GM21786 (cell line): Measurements from ENCODE around the gene EP400.
A peak's percentile ranks its signal among the peaks of the same experiment; 100 is the strongest.

Experiments
- ATAC-seq: cut with Tn5 transposase; IDR thresholded peaks from one replicate; pipeline ENCODE4 v1.9.1; 2021; ENCODE audit not compliant: unreplicated experiment

EP400 gene, protein sequence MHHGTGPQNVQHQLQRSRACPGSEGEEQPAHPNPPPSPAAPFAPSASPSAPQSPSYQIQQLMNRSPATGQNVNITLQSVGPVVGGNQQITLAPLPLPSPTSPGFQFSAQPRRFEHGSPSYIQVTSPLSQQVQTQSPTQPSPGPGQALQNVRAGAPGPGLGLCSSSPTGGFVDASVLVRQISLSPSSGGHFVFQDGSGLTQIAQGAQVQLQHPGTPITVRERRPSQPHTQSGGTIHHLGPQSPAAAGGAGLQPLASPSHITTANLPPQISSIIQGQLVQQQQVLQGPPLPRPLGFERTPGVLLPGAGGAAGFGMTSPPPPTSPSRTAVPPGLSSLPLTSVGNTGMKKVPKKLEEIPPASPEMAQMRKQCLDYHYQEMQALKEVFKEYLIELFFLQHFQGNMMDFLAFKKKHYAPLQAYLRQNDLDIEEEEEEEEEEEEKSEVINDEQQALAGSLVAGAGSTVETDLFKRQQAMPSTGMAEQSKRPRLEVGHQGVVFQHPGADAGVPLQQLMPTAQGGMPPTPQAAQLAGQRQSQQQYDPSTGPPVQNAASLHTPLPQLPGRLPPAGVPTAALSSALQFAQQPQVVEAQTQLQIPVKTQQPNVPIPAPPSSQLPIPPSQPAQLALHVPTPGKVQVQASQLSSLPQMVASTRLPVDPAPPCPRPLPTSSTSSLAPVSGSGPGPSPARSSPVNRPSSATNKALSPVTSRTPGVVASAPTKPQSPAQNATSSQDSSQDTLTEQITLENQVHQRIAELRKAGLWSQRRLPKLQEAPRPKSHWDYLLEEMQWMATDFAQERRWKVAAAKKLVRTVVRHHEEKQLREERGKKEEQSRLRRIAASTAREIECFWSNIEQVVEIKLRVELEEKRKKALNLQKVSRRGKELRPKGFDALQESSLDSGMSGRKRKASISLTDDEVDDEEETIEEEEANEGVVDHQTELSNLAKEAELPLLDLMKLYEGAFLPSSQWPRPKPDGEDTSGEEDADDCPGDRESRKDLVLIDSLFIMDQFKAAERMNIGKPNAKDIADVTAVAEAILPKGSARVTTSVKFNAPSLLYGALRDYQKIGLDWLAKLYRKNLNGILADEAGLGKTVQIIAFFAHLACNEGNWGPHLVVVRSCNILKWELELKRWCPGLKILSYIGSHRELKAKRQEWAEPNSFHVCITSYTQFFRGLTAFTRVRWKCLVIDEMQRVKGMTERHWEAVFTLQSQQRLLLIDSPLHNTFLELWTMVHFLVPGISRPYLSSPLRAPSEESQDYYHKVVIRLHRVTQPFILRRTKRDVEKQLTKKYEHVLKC (N-terminal part only)

DNA sequence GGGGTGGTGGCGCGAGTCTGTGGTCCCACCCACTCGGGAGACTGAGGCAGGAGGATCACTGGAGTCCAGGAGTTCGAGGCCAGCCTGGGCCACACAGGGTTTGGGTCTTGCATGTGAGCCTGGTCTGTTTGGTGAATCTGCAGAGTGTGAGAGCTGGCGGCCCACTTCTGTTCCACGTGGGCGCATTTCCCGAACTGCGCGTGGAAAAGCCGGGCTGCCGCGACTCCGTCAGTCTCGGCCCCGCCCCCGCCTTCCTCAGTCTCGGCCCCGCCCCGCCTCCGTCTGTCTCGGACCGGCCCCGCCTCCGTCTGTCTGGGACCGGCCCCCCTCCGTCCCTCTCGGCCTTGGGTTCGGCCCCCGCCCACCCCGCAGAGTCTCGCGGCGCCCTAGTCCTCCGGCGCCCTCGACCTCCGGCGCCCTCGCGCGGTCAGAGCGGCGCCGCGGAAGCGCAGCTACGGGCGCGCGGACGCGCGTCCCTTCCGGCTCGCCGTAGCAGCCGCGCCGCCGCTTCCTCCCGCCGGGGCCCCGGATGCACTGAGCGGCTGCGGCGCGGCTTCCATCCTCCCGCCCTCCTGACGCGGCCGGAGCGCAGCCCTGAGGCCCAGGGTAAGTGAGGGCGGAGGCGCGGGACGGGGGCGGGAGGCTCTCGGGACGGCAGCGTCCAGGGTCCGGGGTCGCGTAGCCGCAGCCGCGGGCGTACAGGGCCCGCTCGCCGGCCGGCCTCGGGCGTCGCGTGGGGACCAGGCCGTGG lies at the start of gene EP400:
EP400 (plus strand) TSS at position 512 of the 751 bp plus-strand sequence. CDS start 10,678 bp downstream, outside the sequence.
- ATAC-seq = peak; percentile 76

DNA sequence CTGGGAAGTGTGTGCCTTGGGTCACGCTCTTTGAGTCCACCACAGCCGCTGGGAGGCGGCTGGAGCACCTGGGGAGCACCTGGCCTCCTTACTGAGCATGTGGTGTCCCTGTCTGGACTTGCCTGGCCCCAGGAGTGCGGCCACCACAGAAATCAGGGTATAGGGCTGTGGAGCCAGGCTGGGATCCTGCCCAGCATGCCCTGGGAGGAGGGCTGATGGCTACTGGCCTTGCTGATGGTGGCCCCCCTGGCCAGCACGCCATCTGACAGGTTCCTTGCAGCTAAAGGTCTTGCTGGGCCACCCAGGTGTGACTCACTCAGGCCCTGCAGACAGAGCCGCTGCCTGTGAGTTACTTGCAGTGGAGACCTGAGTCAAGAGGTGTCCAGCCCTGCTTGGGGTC lies 49.3 kb upstream of the EP400 start:
- no peak for ATAC-seq

DNA sequence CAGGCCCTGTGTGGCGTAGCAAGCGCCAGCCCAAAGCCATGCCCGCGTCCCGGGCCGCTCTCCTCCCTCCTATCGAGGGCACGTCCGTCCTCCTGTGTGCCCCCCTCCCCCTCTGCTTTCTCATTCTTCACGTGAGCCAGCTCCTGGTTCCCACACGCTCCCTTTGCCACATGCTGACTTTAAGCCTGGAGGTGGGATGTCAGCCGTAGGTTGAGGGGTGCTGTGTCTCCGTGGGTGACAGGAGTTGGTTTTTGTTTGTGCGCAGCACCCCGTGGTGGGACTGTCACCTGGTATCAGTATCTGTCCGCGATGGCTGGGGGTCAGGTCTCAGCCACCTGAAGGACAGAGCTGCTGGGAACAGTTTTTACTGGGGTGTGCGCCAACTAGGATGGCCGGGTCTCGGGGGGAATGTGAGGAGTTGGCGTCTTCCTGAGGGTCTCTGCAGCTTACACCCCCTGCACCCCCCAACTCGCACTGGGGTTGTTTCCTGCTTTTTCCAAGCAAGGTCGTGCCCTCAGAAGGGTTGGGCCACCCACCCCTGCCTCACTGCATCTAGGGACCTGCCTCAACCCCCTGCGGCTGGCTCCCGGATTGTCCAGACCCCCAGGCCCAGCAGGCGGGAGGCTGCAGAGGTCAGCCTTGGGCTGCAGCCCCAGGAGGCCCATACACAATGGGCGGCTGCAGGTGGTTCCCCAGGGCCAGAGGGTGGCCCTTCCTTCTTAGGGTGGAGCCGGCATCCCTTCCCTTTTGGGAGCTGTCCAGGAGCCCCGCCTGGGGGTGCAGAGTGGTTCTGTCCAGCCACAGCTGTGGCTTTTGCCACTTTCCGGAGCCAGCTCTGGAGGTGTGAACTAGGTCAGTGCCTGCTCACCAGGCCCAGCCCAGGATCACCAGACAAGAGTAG lies 48.1 kb upstream of the EP400 start:
- ATAC-seq = no peak

DNA sequence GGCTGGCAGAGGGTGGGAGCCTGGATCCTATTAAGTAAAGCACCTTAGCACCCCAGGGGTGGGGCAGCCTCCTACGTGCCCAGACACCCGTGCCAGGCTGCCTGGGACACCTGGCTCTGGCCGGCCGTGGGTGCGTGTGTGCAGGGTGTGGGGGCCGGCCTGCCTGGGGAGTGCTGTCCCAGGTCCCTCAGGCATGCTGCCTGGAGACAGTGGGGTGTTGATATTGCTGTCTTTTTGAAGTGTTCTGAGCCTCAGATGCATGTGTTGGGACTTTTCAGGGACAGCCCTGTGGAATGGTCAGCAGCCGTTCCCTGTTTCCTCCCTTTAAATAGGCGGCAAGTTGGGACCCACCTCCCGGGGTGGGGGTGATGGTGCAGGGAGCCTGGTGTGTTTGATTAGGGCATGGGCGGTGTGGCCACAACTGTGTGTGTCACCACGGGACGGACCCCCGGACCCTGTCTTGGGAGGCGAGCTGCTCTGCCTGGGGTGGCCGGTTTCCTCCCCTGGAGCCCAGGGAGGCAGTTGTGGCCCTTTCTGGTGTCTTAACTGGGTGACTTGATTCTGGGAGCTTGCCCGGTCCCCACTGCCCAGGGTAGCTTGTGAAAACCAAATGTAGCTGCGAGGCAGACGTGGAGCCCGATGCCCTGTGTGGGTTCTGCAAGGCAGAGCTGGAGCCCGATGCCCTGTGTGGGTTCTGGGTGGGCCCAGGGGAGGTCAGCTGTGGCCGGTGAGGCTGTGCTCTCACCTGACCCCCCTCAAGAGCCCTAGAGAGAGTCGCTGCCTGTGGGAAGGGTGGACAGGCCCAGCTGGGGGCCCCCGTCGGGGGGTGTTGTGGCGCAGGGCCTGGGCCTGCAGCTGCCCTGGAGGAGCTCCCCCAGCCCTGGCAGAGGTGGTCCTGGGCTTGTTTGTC lies 47.2 kb upstream of the EP400 start:
- ATAC-seq = no peak

DNA sequence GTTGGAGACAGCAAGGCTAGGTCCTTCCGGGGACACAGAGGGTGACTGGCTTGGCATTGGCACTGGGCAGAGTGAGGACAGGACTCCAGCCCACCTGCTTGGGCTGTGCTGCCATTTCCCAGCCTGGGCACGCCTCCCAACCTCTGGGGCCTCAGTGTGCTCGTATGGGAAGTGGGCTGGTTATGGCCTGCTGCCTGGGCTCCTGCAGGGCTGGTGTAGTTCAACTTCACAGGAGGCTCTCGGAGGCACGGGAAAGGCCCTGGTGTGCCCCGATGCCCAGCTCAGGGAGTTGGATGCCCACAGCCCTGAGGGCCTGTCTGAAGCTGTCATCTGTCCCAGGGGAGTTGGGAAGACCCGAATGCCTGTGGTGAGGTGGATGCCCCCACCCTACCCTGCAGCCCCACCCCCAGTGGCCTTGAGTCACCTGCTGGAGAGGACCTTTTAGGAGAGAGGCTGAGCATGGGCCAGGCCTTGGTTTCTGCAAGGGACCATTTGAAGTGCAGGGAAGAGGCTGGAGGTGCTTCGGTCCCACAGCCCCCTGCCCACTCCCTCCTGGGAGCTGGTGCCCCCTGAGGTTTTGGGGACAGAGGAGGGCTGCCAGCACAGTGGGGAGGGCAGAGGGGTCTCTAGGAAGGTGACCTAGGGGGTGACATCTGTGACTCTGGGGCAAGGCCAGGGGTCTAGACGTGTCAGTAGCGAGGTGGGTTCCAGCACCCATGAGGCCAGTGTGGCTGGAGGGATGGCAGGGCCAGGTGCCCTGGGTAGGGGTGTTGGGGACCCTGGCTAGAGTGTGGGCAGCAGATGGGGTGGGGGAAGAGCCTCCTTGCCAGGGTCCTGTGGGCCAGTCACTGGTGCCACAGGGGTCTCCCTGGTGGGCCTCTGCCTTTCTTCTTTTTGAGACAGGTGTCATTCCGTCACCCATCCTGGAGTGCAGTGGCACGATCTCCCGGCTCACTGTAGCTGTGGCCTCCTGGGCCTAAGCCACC lies 46.2 kb upstream of the EP400 start:
- no peak for ATAC-seq

DNA sequence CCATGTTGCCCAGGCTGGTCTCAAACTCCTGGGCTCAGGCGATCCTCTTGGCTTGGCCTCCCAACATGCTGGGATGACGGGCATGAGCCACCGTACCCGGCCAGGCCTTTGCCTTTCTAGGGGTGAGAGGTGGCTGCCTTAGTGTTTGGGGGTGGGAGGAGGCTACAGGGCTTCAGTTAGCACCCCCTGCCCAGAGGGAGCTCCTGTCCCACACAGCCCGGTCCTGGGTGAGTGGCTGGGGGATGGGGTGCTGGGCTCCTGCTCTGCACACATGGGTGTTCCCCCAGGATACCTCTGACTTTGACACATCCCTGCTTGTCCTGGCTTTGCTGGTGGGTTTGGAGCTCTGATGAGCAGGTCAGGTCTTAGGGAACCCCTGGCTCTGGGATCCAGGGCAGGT lies 45.4 kb upstream of the EP400 start:
- no peak for ATAC-seq

DNA sequence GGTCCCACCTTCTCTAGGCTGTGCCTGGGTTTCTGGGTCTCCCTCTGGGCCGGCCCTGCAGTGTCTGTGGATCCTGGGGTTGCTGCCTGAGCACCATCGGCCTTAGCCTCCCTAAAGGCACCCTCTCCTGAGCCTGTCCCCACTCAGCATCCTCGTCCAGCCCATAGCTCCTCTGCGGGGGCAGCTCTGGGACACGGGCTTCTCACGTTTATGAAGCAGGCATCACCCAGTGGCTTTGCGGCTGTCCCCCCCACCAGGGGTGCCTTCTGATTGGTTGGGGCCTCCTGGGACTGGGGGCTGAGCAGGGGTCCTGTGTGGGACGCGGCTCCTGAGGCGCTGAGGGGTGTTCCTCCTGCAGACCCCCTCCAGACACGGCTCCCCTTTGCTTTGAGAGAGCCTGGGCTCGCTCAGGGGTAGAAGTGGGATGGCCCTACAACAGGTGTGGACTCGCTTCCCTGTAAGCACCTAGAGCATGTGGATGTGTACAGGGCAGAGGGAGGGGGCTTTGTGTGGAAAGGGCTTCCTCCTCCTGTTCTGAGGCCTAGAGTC lies 44.6 kb upstream of the EP400 start:
- no peak for ATAC-seq

DNA sequence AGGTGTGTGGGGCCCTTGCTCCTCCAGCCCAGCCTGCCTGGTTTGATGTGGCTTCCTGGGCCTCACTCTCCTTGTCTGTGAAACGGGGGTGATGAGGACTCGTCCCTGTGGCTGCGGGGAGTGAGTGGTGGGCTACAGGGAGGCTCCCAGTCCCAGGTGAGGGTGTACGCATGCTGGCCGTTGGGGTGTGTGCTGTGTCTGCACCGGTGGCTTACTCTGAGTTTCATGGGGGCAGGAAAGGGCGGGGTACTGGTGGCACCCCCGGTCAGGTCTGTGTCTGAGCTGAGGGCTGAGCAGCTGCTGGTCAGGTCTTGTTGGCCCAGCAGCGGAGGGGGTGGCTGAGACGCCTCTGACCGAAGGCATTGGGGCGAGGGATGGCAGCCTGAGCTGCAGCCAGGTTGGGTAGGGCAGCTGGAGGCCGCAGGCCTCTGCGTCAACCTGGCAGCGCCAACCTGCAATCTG lies 44.1 kb upstream of the EP400 start:
- ATAC-seq = no peak

DNA sequence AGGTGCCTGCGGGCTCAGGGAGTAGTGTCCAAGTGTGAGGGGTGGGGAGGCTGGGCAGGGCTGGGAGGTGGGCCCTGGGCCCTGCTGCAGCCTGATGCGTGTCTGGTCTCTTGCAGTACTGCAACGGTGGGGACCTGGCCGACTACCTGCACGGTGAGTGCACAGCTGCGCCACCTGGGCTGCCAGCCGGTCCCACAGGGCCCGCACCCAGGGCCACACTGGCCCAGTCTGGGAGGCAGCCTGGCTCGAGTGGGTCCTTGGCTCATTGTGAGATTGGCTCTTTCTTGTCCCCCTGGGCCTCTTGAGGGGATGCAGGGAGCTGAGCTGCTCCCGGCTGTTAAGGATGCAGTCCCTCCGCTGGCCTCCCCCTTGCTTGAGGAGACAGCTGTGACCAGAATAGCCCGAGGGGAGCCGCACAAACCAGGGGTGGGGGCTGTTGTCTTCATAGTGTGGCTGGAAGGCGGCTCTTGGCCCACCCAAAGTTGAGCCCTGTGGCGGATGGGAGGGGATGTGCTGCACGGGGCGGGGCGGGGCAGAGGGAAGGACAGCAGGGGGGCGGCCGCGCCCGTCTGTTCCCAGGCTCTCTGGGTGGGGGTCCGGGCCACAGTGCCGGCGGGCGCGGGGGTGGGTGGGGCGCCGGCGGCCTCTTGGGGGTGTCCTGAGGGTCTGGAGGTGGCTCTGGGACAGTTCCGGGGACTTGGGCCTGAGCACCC lies 42.2 kb upstream of the EP400 start:
- no peak for ATAC-seq

DNA sequence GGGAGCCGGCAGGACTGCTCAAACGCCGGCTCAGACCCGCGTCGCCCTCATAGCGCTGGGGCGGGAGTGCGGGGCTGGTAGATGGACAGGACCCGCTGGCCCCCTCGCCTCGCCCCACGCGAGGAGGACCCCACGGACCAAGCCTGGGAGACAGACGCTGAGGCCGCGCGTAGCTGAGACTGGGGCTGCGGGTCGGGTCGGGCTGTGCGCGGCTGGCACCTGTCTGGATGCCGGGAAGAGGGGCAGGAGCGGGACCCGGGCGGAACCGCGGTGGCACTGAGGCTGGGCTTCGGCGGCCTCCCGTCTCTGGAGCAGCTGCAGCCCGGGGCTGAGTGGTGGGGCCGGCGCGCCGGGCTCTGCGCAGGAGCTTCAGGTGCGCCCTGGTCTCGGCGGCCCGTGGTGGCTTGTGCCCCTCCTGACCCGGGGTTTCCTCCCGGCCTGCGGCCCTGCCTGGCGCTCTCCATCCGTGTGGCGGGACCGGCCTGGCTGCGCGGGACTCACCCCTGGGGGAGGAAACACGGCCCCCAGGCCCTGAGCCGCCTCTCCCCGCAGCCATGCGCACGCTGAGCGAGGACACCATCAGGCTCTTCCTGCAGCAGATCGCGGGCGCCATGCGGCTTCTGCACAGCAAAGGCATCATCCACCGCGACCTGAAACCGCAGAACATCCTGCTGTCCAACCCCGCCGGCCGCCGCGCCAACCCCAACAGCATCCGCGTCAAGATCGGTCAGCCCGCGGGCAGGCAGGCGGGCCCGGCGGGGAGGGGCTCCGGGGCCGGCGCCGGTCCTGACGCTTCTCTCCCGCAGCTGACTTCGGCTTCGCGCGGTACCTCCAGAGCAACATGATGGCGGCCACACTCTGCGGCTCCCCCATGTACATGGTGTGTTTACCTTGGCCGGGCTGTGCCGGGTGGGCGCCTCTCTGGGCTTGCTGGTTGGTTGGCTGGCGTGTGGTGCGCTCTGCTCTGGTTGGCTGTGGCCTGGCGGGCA lies 41.4 kb upstream of the EP400 start:
- no peak for ATAC-seq

DNA sequence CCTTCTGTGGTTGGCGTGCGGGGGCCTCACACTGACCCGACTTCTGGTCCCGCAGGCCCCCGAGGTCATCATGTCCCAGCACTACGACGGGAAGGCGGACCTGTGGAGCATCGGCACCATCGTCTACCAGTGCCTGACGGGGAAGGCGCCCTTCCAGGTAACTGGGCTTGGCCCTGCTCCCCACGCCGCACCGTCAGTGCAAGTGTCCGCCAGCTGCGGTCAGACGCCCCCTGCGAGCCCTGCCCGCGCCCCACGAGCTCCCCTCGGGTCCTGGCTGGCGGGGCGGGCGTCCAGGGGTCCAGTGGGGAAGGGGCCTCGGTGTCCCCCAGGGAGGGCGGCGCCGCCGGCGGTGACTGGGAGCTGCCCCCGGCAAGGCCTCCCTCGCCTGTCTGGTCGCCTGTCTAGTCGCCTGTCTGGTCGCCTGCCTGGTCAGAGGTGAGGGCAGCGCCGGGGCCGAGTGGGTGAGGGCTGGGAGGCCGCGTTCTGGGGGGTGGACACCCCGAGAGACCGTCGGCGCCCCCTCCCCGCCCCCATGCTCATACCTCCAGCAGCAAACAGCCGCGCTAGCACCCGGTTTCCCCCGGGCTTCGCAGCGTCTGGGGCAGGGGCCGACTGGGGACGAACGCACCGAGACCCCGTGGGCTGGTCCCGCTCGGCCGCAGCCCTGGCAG lies 40.5 kb upstream of the EP400 start:
- no peak for ATAC-seq

DNA sequence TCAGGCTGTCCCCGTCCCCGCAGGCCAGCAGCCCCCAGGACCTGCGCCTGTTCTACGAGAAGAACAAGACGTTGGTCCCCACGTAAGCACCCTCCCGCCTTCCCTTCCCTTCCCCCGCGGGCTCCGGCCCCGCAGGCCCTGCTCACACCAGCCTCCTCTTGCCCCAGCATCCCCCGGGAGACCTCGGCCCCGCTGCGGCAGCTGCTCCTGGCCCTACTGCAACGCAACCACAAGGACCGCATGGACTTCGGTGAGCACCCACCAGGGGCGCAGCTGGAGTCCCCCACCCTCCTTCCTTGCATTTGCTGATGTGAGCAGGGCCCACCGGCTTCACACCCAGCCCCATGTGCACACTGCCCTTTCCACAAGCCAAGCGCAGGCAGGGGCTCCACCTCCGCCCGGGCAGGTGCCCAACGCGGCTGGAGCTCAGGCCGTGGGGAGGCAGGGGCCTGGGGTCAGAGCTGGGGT lies 40.0 kb upstream of the EP400 start:
- ATAC-seq = no peak

DNA sequence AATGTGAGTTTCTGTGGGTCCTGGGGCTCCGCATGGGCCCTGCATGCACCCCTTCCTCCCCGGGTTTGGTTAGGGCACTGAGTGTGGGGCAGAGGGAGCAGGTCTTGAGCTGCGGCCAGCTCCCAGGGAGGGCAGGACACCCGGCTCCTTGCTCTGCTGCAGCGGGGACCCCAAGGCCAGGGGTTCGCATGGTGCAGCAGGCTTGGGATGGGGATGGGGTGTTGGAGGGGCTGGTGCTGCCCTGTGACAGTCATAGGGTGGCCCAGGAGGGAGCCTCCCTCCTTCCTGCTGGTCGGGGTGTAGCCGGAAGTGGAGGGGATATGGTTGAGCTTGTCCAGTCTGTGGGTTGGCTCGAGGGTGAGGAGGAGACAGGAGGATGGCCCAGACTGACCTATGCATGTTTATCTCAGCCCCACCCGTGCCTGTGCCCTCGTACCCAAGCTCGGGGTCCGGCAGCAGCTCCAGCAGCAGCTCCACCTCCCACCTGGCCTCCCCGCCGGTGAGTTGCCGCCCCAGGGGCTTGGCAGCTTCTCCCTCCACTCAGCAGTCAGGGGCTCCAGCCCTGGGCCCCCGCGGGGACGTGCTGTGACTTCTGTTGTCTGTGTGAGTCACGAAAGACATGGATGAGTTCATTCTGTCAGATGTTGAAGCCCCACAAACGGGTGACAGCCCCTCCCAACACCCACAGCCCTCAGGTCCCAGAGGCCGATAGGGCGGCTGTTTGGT lies 39.3 kb upstream of the EP400 start:
- ATAC-seq = no peak
